Suppressor macrophage (primary cell): ENCODE results near the gene NAA40.
A peak's percentile ranks its signal among the peaks of the same experiment; 100 is the strongest.

Source experiments
- DNase-seq, 4 experiments: peaks; one replicate each; pipeline ENCODE4 v3.0.0-alpha.2; 2020 to 2022

NAA40 gene

DNA sequence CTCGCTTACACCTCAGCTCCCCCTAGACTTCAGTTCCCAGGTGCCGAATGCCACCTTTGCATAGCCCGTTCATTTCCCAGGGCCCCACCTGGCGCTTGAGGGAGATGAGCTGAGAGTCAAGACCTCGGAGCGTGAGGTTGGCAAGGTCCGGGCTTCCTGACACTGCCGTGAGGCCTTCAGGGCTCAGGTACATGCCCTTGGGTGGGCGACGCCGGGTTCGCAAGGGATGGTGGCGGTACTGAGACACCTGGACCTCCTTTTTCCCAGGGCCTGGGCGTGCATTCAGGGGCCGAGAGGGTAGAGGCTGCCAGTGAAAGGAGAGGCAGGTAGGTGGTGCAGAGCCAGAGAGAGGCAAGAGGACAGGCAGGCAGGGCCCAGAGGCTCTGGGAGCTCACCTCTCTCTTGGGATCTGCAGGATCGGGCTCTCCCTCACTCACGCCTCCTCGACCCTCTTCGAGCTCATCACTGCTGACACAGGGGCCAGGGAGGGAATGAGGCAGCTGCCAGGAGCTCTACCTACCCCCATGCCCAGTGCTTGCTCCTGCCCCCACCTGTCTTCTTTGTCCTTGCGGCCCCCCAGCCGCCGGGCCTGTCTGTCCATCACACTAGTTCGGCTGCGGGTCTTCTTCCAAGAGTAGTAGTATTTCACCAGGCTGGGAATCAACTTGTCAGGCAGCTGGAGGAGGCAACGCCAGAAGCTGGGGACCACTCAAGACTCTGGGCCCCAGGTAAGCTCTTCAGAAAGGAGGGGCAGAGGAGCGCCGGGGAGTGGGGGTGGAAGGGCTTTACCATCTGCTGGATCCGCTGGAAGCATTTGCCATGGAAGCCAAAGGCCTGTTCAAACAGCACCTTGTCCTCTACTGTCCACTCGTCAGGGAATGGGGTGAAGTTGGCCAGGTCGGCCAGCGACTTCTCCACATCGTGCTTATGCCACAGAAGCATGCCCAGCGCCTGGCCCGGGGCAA is 24.7 kb upstream of the NAA40 start:
- DNase-seq: no peak

DNA sequence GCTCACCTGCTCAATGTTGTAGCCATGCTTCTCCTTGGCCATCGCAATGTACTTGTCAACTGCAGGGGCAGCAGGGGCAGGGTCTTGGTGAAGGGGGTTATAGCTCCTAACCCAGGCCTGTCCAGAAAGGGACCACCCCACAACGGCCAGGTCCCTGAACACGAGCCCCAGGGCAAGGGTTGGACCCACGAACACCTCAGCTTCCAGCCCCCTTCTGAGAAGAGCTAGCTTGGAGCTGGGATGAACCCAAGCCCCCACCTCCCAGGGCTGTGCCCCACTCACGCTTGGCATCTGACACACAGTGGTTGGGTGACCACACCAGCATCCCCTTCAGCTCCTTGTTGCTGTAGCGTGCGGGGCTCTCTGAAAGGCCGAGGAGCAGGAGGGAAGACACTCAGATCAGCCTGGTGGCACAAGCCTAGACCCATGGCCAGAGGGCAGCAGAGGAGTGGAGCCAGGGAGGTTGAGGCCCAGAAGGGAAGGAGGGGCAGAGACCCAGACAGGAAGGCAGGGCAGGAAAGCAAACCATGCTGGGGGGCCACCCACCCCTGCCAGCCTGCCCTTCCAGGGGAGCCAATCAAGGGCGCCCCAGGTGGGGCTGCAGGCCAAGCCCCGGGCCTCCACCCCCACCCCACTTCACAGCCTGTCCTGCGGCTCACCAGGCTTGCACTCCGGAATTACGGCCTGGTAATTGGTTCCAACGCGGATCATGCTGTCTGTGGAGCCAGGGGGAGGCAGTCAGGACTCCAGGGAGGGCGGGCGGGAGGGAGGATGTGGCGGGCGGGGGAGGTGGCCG is 23.7 kb upstream of the NAA40 start:
- DNase-seq: no peak

DNA sequence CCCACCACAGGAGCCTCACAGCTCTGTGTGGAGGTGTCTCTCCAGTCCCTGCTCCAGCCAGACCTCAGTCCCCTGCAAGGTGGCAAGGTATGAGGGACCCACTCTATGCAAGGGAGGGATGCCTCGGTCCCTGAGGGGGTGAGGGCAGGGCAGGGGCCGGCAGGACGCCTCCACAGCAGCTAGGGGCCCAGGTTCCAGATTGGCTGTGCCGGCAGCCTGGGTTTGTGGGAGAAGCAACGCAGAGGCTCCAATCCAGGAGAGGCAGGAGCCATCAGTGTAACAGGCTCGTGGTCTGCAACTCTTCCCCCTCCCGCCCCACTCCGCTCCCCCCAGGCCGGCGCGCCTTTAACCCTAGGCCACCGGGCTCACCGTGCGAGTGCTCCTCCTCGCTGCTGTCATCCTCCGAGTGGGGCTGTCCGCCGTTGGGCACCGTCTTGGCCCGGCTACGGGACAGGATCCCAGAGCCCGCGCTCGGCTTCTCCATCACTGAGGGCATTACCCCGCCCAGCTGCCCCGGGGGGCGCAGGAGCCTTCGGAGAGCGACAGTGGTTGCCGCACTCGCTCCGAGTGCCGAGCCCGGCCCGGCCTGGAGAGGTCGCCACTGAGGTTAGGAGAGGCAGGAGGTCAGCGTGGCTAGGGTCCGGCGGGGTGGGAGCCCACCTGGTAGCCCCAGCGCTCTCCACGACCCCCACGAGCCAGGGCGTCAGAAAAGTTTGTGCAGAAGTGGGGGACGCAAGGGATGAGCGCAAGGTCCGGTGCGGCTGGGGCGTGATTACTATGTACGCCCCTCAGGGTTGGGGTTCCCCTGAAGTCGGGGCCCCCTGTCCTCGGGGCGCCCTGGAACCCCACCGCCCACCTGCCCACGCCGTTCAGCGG is 22.6 kb upstream of the NAA40 start:
- DNase-seq: peak in 3 of 4 experiments; percentile 24 to 60 (median 25)

DNA sequence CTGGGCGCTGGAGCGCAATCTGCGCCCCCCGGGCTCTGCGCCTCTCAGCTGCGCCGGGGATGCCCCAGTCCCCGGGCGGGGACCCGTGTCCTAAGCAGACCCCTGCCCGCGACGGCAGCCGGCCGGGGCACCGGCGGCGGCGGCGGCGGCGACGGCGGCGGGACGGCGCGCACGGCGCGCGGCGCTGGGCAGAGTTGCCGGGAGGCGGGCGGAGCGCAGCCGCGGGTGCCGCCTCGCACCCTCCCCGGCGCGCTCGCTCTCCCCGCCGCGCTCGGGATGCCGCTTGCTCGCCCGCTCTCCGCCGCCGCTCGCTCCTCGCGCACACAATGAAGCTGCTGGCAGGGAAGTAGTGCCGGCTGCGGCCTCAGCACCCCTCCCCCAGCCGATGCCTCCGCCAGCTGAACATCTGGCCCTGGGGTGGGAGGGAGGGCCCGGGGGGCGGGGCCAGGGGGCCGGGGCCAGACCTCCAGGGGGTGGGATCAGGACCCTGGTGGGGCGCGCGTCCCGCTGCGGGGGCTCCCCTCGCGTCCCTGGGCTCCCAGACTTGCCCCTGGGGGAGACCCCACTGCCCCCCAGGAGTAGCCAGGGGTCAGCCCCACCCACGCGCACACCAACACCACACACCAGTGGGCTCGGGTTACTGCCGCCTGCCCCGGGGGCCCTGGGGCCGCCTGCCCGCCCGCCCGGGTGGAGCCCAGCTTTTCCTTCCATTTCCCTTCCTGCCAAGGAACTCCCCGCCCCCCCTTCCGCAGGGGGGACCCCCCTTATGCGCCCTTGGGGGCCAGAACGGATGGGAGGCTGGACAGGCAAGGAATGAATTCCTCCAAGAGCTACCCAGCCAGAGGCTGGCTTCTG is 21.7 kb upstream of the NAA40 start, which contains the start of gene RCOR2:
RCOR2 (minus strand) TSS at position 328 of the 855 bp plus-strand sequence. CDS start 708 bp downstream, outside the sequence.
- peak; percentile 46 to 85 (median 69) for DNase-seq

DNA sequence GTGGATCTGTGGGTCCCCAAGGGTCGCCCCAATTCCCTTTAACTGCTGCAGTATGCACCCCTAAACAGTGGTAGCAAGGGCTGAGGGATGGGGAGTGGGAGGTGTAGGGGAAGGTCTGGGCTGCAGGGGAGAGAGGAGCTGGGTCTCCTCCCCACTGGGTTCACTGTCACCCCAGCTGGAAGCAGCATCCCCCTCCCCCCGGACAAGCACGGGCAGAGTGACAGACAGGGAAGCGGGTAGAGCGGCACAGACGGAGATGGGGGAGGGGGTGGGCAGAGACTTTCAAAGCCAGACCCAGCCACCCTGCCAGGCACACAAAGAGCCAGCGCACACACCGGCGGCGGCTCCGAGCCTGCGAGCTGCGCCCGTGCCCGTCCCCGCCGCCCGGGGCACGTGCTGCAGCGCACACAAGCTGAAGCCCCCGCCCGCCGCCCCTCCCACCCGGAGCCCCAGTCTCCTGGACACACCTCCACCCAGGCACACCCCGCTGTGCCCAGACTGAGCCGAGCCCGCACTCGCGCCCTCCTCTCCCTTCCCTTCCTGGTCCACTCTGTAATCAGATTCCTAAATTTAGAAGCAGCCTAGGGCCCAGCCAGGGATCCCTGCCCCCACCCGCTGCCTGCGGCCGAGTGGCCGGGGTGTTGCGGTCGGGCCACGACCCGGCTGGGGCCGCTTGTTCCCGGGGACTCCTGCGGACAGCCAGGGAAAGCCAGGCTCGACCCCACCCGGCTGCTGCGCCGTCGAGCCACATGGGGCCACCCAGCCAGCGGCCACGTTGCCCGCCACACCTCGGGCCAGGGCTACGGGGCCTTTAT is 20.9 kb upstream of the NAA40 start:
- peak in 1 of 4 experiments; percentile 13 for DNase-seq

DNA sequence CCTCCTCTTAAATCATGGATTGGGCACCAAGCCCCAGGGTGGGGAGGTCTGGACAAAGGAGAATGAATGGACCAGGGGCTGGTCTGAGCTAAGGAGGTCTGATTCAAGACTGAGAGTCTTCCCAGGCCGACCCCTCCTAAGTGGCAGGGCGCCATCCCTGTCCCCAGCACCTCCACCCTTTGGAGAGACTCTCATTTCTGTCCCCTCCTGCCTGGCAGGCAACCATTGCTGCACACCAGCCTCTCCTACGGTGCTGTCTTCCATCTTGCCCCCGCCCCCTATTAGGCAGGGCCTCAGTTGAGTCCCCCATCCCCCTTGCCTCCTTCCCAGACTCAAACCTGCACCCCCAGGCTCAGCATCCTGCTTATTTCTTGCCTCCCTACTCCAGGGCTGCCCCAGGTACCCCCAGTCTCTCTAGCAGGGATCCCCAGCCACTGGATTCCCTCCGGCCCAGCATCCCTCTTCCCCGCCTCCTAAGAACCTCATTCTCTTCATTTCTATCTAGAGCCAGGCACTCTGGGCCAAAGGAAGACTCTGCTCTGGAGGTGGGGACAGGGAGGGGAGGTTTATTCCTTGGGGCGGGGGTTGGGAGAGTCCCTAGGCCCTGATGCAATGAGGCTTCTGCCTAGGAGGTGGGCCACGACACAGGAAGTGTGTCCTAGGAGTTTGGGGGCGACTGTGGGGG is 20.2 kb upstream of the NAA40 start:
- DNase-seq: no peak

DNA sequence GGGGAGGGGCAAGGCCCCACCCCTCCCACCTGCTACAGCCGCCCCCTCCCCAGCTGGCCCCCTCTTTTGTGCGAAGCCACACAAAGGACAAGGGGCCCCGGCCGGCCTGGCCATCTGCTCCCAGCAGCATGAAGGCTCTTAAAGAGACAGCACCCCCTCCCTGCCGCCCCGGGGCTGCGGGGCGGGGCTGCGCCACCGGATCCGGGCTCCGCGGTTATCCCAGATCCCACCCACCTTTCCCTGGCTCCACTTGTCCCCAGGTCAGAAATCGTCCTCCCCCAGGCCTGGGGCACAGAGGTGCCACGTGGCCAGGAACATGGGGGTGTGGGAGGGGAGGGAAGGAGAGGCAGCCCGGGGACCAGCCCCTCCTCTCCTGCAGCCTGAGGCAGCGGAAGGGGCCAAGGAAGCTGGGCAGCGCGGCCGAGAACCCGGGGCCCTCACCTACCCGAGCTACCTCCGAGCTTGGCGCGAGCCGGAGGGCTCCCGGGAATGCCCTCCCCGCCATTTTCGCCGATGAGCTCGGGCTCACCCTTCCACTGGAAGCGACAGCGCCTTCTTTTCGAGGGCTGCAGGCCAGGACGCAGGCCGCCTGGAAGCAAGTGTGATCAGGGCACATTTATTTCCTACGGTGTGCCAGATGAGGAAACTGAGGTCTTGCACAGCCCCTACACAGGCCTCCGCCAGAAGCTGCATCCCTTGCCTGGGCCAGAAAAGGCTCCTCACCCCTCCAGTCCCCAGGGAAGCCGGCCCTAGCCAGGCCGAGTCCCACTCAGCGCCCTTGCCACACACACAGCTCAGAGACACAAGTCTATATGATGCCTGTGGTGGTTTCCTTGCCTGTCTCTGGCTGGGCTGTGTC is 19.3 kb upstream of the NAA40 start:
- DNase-seq: peak in 1 of 4 experiments; percentile 24

DNA sequence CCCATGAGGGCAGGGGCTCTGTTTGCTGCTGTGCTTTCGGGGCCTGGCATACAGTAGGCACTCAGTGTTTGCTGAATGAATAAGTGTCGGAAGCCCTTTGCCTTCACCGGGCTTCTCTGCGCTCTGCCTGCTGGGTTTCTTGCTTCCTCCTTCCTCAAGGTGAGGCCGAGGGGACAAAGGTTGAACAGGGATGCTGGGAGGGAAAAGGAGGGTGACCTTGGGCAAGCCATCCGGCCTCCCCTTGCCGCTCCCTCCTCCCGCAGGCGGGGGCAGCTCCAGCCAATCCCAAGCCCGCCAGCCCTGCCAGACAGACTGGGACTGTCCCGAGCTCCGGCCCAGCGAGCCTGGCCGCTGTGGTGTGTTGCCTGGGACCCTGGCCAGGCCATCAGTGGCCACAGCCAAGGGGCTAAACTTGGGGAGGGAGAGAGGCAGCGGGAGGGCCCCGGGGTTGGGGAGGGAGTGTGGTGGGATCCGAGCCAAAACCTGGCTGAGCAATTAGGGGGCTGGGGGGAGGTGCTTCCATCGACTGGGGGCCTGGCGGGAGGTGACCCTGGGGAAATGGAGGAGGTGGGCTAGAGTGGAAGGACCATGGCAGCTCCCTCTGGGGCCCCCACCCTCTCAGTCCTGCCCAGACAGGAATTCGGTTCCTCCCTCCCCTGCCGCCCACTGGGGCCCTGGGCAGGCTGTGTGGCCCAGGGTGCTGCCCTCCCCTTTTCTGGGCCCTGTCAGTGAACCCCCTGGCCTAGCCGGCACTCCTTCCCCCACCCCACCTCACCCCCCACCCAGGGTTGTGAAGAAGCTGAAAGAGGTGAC is 18.5 kb upstream of the NAA40 start:
- DNase-seq: no peak

DNA sequence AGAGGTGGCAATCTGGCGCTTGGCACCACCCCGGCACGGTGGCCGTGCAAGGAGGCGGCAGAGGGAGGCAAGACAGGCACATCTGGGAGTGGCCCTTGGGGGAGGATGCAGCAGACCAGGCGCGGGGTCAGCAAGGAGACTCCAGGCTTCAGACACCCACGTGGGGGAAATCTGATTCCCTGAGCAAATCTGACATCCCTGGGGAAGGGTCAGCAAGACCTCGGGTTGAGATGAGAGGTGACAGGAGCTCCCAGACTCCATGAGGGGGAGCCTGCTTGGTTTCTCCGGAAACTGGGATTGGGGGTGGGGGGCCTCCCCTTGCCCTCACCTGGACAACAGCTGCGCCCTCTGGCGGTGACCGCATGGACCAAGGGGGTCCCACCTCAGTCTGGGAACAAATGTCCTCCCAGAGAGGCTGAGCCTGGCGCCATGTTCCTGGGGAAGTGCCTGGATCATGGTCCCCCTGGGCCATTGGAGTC is 17.8 kb upstream of the NAA40 start:
- DNase-seq: no peak

DNA sequence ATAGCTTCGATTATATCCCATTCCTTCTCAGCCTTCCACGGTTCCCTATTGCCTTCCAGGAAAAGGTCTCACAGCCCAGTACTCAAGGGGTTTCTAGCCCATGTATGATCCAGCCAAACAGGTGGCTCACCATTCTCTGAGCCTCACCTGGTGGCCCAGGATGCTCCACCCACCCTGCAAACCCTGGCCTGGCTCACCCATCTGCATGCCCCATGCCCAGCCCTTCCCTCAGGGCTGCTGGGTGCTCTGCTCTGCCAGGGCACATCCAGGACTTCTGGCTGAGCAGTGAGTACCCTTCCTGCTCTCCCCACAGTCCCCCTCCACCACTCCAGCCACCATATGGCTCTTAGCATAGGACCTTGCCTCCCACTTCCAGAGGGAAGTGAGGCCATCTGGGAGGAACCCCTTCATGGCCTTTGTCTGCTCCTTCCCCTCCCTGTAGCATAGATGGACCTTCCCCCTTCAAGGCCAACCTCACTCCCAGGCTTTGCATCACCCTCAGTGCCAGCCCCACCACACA is 16.1 kb upstream of the NAA40 start:
- peak in 1 of 4 experiments; percentile 32 for DNase-seq

DNA sequence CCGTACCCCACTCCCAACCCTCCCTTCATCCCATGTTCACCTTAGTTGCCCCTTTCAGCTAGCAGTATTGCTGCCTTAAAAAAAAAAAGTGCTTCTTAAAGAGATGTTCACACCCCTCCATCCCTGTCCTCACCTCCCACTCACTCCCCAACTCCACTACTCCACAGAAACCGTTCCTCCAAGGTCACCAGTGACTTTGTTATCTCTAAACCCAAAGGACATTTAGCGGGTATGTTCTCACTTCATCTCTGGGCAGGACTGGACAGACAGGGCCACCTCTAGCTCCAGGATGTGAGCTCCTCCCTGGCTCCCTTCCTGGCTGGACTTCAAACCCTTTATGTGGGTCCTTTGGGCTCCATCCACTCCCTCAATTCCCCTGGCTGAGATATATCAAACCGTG is 15.5 kb upstream of the NAA40 start:
- no peak for DNase-seq

DNA sequence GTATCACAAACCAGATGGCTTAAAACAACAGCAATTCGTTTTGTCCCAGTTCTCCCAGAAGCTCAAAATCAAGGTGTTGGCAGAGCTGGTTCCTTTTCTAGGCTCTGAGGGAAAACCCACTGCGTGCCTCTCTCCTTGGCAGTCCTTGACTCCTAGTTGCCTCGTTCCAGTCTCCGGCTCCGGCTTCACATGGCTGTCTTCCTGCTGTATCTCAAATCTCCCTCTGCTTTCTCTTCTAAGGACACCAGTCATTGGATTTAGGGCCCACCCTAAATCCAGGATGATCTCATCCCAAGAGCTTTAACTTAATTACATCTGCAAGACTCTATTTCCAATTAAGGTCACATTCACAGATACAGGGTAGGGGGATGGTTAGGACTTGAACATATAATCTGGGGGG is 9.2 kb upstream of the NAA40 start:
- DNase-seq: no peak

DNA sequence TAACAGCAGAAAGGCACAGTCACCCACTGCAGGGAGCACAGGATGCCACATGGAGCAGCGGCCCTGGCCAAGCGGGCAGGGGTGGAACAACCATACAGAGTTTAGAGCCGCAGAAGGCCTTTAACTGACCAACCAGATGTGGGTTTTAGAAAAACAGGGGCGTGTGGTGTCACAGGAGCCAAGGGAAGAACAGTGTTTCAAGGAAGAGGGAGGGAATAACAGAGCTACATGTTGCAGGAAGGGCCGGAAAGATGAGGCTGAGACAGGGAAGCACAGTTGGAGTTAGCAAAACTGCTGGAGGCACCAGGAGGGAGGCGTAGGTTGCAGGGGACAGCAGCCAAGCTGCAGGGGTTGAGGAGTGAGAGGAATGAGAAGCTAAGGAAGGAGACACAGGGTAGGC is 7.8 kb upstream of the NAA40 start:
- DNase-seq: no peak

DNA sequence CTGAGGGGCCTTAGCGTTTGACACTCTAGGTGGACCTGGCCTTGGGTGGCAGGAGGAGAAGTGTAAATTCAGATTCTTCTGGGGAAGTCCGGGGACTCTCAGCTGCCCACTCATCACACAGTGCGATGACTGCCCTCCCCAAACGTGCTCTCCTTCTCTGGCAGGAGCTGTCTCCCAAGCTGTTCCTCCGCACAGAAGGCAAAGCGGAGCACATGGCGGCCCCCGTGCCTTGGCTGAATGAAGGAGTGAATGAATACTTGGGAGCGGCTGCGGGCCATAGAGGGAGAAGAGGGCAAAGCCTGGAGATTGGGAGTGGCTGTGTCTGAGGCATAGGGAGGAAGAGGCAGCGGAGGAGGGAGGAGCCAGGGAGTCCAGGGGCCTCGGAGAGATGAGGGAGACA is 6.9 kb upstream of the NAA40 start:
- no peak for DNase-seq

DNA sequence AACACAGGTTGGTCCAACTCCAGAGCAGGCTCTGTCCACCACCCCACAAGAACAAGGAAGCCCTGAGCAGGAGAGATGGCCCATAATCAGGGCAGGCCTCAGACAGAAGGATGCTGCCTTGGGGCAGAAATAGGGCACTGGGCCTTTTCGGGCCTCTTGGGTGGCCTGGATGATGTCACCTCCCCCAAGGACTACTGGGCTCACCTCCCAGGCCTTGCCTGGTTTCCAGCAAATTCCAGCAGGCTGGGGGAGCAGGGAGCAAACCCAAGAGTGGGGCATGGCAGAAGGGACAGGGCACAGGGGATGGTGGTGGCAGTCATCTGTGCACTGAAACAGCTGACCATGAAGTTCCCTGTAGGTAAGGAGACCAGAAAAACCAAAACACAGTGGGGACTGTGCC is 5.3 kb upstream of the NAA40 start:
- no peak for DNase-seq

DNA sequence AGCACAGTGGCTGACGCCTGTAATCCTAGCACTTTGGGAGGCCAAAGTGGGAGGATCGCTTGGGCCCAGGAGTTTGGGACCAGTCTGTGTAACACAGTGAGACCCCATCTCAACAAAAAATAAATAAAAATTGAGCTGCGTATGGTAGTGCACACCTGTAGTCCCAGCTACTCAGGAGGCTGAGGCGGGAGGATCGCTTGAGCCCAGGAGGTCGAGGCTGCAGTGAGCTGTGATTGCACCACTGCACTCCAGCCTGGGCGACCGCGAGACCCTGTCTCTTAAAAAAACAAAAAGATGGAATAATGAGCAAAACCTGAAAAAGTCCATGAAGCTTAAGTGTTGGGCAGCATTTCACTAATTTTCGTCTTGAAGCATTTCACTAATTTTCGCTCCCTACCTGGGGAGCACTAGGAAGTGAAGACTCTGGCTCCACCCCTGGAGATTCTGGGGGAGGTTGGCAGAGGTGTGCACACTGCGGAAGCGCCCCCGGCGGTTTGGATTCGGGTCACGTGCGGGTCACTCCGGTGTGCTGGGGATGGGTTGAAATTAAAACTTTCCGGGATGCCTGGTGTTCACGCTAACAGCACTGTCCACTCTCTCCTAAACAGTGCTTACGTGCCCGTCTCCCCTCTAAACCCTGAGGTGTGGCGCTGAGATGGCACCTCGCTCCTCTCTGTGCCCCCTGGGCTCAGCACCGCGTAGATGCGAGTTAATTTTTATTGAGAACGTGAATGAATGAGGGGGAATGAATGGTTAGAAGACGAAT is 906 bp upstream of the NAA40 start:
- no peak for DNase-seq

DNA sequence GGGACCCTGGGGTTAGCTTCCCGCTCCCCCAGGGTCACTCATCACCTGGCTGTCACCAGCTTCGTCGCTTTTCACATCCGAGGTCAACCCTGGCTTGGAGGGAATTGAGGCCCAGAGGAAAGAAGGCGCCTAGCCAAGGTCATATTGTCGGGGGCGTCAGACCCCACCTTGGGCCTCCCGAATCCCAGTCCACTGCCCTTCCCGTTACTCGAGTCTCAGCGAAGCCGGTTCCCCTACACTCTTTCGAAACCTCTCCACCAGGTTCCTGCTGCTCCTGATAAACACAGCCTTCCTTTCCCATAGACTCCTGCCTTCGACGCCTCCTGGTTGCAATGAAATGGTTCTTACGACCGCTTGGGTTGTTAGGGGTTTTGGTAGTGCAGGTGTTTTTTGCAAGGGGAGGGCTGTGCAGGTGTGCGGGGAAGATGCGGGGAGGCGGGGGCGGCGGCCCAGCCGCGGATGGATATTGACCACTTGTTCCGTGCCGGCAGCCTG is 642 bp downstream of the NAA40 start:
- peak in 3 of 4 experiments; percentile 30 to 43 (median 36) for DNase-seq
